Liver (tissue), 9 donors: ENCODE data around the gene C6orf132. TPM values are rescaled to one million over a fixed set of nuclear protein-coding genes. Genes with fewer than 3 reads are reported as not detected.

Experiments
- DNase-seq: peaks from one replicate; pipeline ENCODE4 v3.0.0-alpha.2; 2017; ENCODE audit warnings: low spot score
- H3K27ac ChIP-seq, 2 donors: one replicate each; pipeline ENCODE4 v1.7.0; 2013; ENCODE audit warnings: inconsistent platforms in 2 of 2, low read length in 2 of 2, control low read depth in 1 of 2, low read depth in 1 of 2, mild to moderate bottlenecking in 1 of 2
- H3K27me3 ChIP-seq, 4 donors: one replicate each; pipeline versions ENCODE4 v1.6.1 to v1.7.0; 2013; ENCODE audit warnings: low read length in 3 of 4, inconsistent platforms in 1 of 4, mild to moderate bottlenecking in 1 of 4, moderate library complexity in 1 of 4; ENCODE audit not compliant: control insufficient read depth in 4 of 4, insufficient read depth in 4 of 4
- H3K36me3 ChIP-seq, 4 donors: one replicate each; pipeline versions ENCODE4 v1.6.1 to v1.7.0; 2013; ENCODE audit warnings: low read length in 3 of 4, mild to moderate bottlenecking in 3 of 4, low read depth in 1 of 4, moderate library complexity in 1 of 4; ENCODE audit not compliant: control insufficient read depth in 4 of 4, insufficient read depth in 3 of 4
- H3K4me1 ChIP-seq, 4 donors: one replicate each; pipeline versions ENCODE4 v1.6.1 to v1.7.0; 2013; ENCODE audit warnings: low read length in 3 of 4, mild to moderate bottlenecking in 3 of 4, moderate library complexity in 1 of 4; ENCODE audit not compliant: control insufficient read depth in 4 of 4, insufficient read depth in 4 of 4
- H3K4me3 ChIP-seq, 3 donors: one replicate each; pipeline versions ENCODE4 v1.6.1 to v1.7.0; 2013; ENCODE audit warnings: low read length in 3 of 3, control low read depth in 1 of 3, low read depth in 1 of 3, mild to moderate bottlenecking in 1 of 3
- H3K9ac ChIP-seq, 2 donors: one replicate each; pipeline ENCODE4 v1.7.0; 2013; ENCODE audit warnings: low read length in 2 of 2, mild to moderate bottlenecking in 2 of 2, moderate library complexity in 2 of 2, control low read depth in 1 of 2, low read depth in 1 of 2
- H3K9me3 ChIP-seq, 4 donors: one replicate each; pipeline versions ENCODE4 v1.6.1 to v1.7.0; 2013; ENCODE audit warnings: low read length in 3 of 4; ENCODE audit not compliant: control insufficient read depth in 4 of 4
- EGR1 ChIP-seq, 2 donors: IDR thresholded peaks; 2 replicates each; pipeline ENCODE4 v1.6.1; 2016 to 2018; ENCODE audit warnings: antibody characterized with exemption in 2 of 2, low read depth in 2 of 2
- GABPA ChIP-seq, 2 donors: IDR thresholded peaks in 1 of 2; conservative IDR thresholded peaks in 1 of 2; 2 replicates each; pipeline ENCODE4 v1.6.1; 2016; ENCODE audit warnings: antibody characterized with exemption in 2 of 2, mild to moderate bottlenecking in 1 of 2, moderate library complexity in 1 of 2
- HNF4A ChIP-seq, 2 donors: conservative IDR thresholded peaks; 2 replicates each; pipeline ENCODE4 v1.6.1; 2016; ENCODE audit warnings: antibody characterized with exemption in 2 of 2, mild to moderate bottlenecking in 2 of 2
- HNF4G ChIP-seq: IDR thresholded peaks from 2 replicates; pipeline ENCODE4 v1.6.1; 2016; ENCODE audit warnings: antibody characterized with exemption
- JUND ChIP-seq, 2 donors: IDR thresholded peaks; 2 replicates each; pipeline ENCODE4 v1.6.1; 2016; ENCODE audit warnings: antibody characterized with exemption in 2 of 2
- MAX ChIP-seq: IDR thresholded peaks from 2 replicates; pipeline ENCODE4 v1.6.1; 2016; ENCODE audit warnings: antibody characterized with exemption
- NR2F2 ChIP-seq: IDR thresholded peaks from 2 replicates; pipeline ENCODE4 v1.6.1; 2016; ENCODE audit warnings: antibody characterized with exemption
- RAD21 ChIP-seq, 2 donors: IDR thresholded peaks; 2 replicates each; pipeline ENCODE4 v1.6.1; 2016; ENCODE audit warnings: antibody characterized with exemption in 2 of 2, mild to moderate bottlenecking in 2 of 2
- REST ChIP-seq: IDR thresholded peaks from 2 replicates; pipeline ENCODE4 v1.6.1; 2016; ENCODE audit warnings: antibody characterized with exemption, mild to moderate bottlenecking
- RXRA ChIP-seq, 2 donors: IDR thresholded peaks; 2 replicates each; pipeline ENCODE4 v1.6.1; 2017 to 2018; ENCODE audit warnings: antibody characterized with exemption in 2 of 2, mild to moderate bottlenecking in 1 of 2
- SP1 ChIP-seq: IDR thresholded peaks from 2 replicates; pipeline ENCODE4 v1.6.1; 2018; ENCODE audit warnings: antibody characterized with exemption, mild to moderate bottlenecking
- TAF1 ChIP-seq: conservative IDR thresholded peaks from 2 replicates; pipeline ENCODE4 v1.6.1; 2016; ENCODE audit warnings: antibody characterized with exemption, mild to moderate bottlenecking
- YY1 ChIP-seq: IDR thresholded peaks from 2 replicates; pipeline ENCODE4 v1.6.1; 2016; ENCODE audit warnings: antibody characterized with exemption, mild to moderate bottlenecking
- WGBS: extraction: QIAGEN DNeasy Blood & Tissue Kit; methylation state at CpG from one replicate; pipeline ENCODE4 v1.1.7; 2013; 5-methylcytosine and 5-hydroxymethylcytosine counted together
- polyA plus RNA-seq, 2 donors: library from polyadenylated mRNA; stranded (reverse) in 1 of 2; unstranded in 1 of 2; fragments of 200-250 nt in 1 of 2; fragments of >200 nt in 1 of 2; fragmentation: Nextera tagmentation in 1 of 2; extraction: Ambion mirVana in 1 of 2; gene quantifications; one replicate each; pipeline versions ENCODE4 v1.2.1 to v1.2.3, GENCODE V29; 2013 to 2015
- total RNA-seq, 2 donors: library from RNA; depleted of rRNA; stranded (reverse); fragments of >200 nt; gene quantifications; one replicate each; pipeline ENCODE4 v1.2.3, GENCODE V29; 2014
- TF ChIP-seq, protein P1 (sequence below): IDR thresholded peaks from 2 replicates; pipeline ENCODE4 v1.6.1; 2016; ENCODE audit warnings: antibody characterized with exemption
- TF ChIP-seq, protein P2 (sequence below): fragments of 150-350 bp; IDR thresholded peaks from 2 replicates; pipeline ENCODE4 v1.5.1; 2017; ENCODE audit warnings: improper control_type of control experiment, low read depth, low read length; ENCODE audit not compliant: missing input control
- donor health status: healthy.
- donor health status: healthy.
- donor health status: healthy.
- donor health status: healthy.
- donor health status: healthy.

The C6orf132 gene
- total and polyA plus RNA-seq, 4 donors: 0.07 to 0.25 (median 0.24) TPM; not detected in 1

DNA sequence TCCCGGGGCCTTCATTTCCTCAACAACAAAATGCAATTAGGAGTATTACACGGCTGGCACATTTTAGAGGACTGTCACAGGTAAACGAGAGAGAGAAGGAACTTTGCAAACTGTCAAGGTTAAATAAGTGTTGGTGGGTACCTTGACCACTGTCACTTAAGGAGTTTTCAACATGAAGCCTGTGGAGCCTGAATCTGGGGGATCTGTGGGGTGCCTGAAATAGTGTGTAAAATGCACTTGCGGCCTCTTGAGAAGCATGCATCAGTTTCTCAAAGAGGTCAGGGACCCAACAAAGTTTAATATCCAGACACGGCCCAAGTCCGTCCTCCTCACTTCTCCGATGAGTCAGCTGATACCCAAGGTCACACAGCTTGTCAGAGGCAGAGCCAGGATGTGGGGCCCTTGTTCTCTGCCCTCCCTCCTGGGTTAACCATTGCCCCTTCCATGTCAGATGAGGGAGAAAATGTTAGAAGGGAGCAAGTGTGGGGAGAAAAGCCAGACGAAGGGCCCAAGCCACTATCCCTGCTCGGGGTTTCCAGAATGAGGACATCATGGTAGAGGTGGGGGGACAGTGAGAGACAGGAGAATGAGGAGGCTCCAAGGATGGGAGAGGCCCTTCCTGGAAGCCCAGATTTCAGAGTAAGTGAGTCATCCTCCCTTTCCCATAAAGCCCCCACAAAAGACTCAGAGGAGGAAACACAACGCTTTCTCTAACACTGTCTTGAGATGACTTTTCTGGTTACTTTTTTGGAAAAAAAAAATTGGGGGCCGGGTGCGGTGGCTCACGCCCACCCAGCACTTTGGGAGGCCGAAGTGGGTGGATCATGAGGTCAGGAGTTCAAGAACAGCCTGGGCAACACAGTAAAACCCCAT, 42.2 kb downstream of the C6orf132 start:
- H3K27ac ChIP-seq: no peak overlapping the region
- H3K9ac ChIP-seq: no peak overlapping the region
- no peak for DNase-seq
- 77% methylated on average over 14 of the region's 14 CpGs for WGBS
- no peak overlapping the region for H3K4me3 ChIP-seq
- no peak for TF ChIP-seq HNF4G
- TF ChIP-seq, protein P1, sequence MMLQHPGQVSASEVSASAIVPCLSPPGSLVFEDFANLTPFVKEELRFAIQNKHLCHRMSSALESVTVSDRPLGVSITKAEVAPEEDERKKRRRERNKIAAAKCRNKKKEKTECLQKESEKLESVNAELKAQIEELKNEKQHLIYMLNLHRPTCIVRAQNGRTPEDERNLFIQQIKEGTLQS: no peak
- TF ChIP-seq REST: no peak
- TF ChIP-seq MAX: no peak
- TF ChIP-seq EGR1 (IDR thresholded peaks at IDR 0.05; ENCODE audit: low read depth in 2 of 2): no peak
- TF ChIP-seq JUND (IDR thresholded peaks at IDR 0.05): no peak
- TF ChIP-seq RXRA (IDR thresholded peaks at IDR 0.05): no peak
- no peak for TF ChIP-seq YY1
- TF ChIP-seq, protein P2, sequence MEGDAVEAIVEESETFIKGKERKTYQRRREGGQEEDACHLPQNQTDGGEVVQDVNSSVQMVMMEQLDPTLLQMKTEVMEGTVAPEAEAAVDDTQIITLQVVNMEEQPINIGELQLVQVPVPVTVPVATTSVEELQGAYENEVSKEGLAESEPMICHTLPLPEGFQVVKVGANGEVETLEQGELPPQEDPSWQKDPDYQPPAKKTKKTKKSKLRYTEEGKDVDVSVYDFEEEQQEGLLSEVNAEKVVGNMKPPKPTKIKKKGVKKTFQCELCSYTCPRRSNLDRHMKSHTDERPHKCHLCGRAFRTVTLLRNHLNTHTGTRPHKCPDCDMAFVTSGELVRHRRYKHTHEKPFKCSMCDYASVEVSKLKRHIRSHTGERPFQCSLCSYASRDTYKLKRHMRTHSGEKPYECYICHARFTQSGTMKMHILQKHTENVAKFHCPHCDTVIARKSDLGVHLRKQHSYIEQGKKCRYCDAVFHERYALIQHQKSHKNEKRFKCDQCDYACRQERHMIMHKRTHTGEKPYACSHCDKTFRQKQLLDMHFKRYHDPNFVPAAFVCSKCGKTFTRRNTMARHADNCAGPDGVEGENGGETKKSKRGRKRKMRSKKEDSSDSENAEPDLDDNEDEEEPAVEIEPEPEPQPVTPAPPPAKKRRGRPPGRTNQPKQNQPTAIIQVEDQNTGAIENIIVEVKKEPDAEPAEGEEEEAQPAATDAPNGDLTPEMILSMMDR: no peak
- no peak for TF ChIP-seq RAD21 (IDR thresholded peaks at IDR 0.05)
- TF ChIP-seq SP1: no peak
- TF ChIP-seq HNF4A (conservative IDR thresholded peaks at IDR 0.05): no peak
- H3K36me3 ChIP-seq: no peaks in the 10 kb centered on the region
- no peaks in the 10 kb centered on the region for H3K27me3 ChIP-seq
- no peaks in the 10 kb centered on the region for H3K9me3 ChIP-seq
- peaks cover 0 to 5% (median 2%) of the 10 kb centered on the region in 4 donors for H3K4me1 ChIP-seq

DNA sequence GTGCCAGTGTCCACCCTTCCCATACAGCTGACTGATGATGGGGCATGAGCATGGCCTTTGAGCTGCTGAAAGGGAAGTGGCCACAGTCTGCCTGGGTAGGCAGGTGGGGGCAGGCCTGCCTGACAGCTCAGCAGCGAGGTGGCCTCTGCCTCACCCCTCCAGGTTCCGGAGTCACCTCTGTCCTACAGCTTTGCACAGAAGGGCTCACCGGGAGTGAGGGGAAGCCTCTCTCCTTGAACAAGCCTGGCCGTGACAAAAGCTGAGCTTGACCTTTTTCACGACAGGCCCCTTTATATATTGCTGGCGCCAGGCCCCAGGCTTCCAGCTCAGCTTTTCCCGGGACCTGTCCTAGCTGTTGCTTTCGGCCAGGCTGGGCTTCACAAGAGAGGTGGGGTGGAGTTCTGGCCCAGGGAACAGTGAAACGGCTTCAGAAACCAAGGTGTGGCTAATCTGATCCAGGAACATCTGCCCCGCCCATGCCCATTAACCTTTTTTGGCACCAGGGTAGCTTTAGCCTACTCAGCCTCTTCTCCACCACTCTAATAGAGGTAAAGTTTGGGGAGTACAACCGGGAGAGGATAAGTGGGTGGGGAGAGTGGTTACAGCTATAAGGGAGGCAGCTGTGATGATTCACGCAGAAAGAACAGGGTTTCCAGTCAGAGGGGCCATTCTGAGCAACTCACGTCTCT, 42.9 kb downstream of the C6orf132 start:
- WGBS: 76% methylated on average over 13 of the region's 13 CpGs
- Histone ChIP-seq H3K27me3 (no peaks in the 10 kb centered on the region), H3K36me3 (no peaks in the 10 kb centered on the region), H3K4me3 (no peak overlapping the region), H3K4me1 (peaks cover 0 to 4% (median 2%) of the 10 kb centered on the region in 4 donors), H3K9ac (no peak overlapping the region), H3K27ac (no peak overlapping the region), H3K9me3 (no peaks in the 10 kb centered on the region)
- DNase-seq: no peak
- no peak for TF ChIP-seq JUND (IDR thresholded peaks at IDR 0.05)
- TF ChIP-seq MAX: no peak
- TF ChIP-seq TAF1: no peak
- TF ChIP-seq, protein P1: no peak
- TF ChIP-seq REST: no peak
- TF ChIP-seq, protein P2: no peak
- TF ChIP-seq RXRA (IDR thresholded peaks at IDR 0.05): no peak
- no peak for TF ChIP-seq HNF4A (conservative IDR thresholded peaks at IDR 0.05)
- no peak for TF ChIP-seq YY1
- TF ChIP-seq GABPA (IDR thresholded peaks at IDR 0.05 in 1 of 2, conservative IDR thresholded peaks at IDR 0.05 in 1 of 2): no peak
- no peak for TF ChIP-seq NR2F2
- no peak for TF ChIP-seq SP1
- TF ChIP-seq EGR1 (IDR thresholded peaks at IDR 0.05; ENCODE audit: low read depth in 2 of 2): no peak
